NCI-H1694 treated with DMSO at 0.1 percent for 48 hours (cell line): ENCODE data around the gene KMO.

Experiments
- DNase-seq: peaks from one replicate; lab custom pipeline; 2025; lab: John Stamatoyannopoulos, UW

The KMO gene

GRCh38 chr1:241532162-241532531 lies at the start of gene KMO:
TSS of gene KMO (plus strand) at chr1:241532378. CDS start at chr1:241532445, 67 bp downstream.
- no peak for DNase-seq

- no peak for DNase-seq
Observed at GRCh38 chr1:241482761-241483250, 49.4 kb upstream of the KMO start.

- DNase-seq = no peak
Observed at GRCh38 chr1:241485145-241485544, 47.0 kb upstream of the KMO start.

GRCh38 chr1:241485554-241485992 lies 46.6 kb upstream of the KMO start:
- peak; percentile 50 for DNase-seq

- DNase-seq = no peak
Observed at GRCh38 chr1:241488739-241489138, 43.4 kb upstream of the KMO start.

GRCh38 chr1:241495741-241496140 lies 36.4 kb upstream of the KMO start:
- no peak for DNase-seq

GRCh38 chr1:241499910-241500309 lies 32.3 kb upstream of the KMO start:
- peak; percentile 82 for DNase-seq

- DNase-seq = no peak
Observed at GRCh38 chr1:241503444-241503843, 28.7 kb upstream of the KMO start.

GRCh38 chr1:241507189-241507863 lies 24.9 kb upstream of the KMO start:
- no peak for DNase-seq

- DNase-seq = peak; percentile 18
Observed at GRCh38 chr1:241513378-241513777, 18.8 kb upstream of the KMO start.

GRCh38 chr1:241518476-241519307 lies 13.5 kb upstream of the KMO start:
- no peak for DNase-seq

- peak; percentile 99 for DNase-seq
Observed at GRCh38 chr1:241519308-241520079, 12.7 kb upstream of the KMO start, which contains the start of gene FH. TSS of gene FH (minus strand) at chr1:241519755. CDS start at chr1:241519722, 33 bp downstream.

GRCh38 chr1:241520080-241520465 lies 12.1 kb upstream of the KMO start:
- DNase-seq = no peak

GRCh38 chr1:241521718-241522117 lies 10.5 kb upstream of the KMO start:
- DNase-seq = no peak

GRCh38 chr1:241525026-241525425 lies 7.2 kb upstream of the KMO start:
- no peak for DNase-seq

- DNase-seq = no peak
Observed at GRCh38 chr1:241527146-241527545, 5.0 kb upstream of the KMO start.

- peak; percentile 87 for DNase-seq
Observed at GRCh38 chr1:241531195-241532161, 700 bp upstream of the KMO start.

GRCh38 chr1:241532864-241533263 lies 686 bp downstream of the KMO start:
- DNase-seq = no peak

- DNase-seq = no peak
Observed at GRCh38 chr1:241533326-241534115, 1.3 kb downstream of the KMO start.

- DNase-seq = no peak
Observed at GRCh38 chr1:241536304-241536703, 4.1 kb downstream of the KMO start.
